ENCODE data around the gene PTPN2. TPM values are rescaled to one million over a fixed set of nuclear protein-coding genes. Genes with fewer than 3 reads are reported as not detected.

The PTPN2 gene
- total and polyA plus RNA-seq, 2 experiments from 2014 or later = 24.7 to 25.4 TPM

GRCh38 chr18:12796448-12796847, 87.6 kb downstream of the PTPN2 start:
- peaks cover 14% of the 10 kb centered on the region for H3K36me3 ChIP-seq
- no peak for DNase-seq (ENCODE audit: low read depth in 1 of 2, low spot score in 1 of 2)
- no peak overlapping the region for H3K4me3 ChIP-seq
- no peaks in the 10 kb centered on the region for H3K4me1 ChIP-seq (ENCODE audit: low read depth)
- H3K27me3 ChIP-seq = no peaks in the 10 kb centered on the region
- H3K9me3 ChIP-seq (ENCODE audit: low read depth) = no peaks in the 10 kb centered on the region
- H3K27ac ChIP-seq = no peak overlapping the region
- no peak for TF ChIP-seq CTCF (IDR thresholded peaks at IDR 0.05; ENCODE audit: low read depth, low read length)

GRCh38 chr18:12791610-12792009, 92.4 kb downstream of the PTPN2 start:
- H3K27me3 ChIP-seq = no peaks in the 10 kb centered on the region

GRCh38 chr18:12786669-12787068, 97.4 kb downstream of the PTPN2 start:
- no peaks in the 10 kb centered on the region for H3K4me1 ChIP-seq (ENCODE audit: low read depth)
- no peak for TF ChIP-seq CTCF (IDR thresholded peaks at IDR 0.05; ENCODE audit: low read depth, low read length)
- no peaks in the 10 kb centered on the region for H3K27me3 ChIP-seq
- H3K36me3 ChIP-seq = no peaks in the 10 kb centered on the region
- H3K9me3 ChIP-seq (ENCODE audit: low read depth) = no peaks in the 10 kb centered on the region
- no peak for DNase-seq (ENCODE audit: low read depth in 1 of 2, low spot score in 1 of 2)
- no peak overlapping the region for H3K27ac ChIP-seq
- H3K4me3 ChIP-seq = no peak overlapping the region

More at GRCh38 chr18:12791610-12792009, 92.4 kb downstream of the PTPN2 start:
- Histone ChIP-seq H3K4me1 (ENCODE audit: low read depth) (no peaks in the 10 kb centered on the region), H3K4me3 (no peak overlapping the region), H3K27ac (no peak overlapping the region), H3K9me3 (ENCODE audit: low read depth) (no peaks in the 10 kb centered on the region), H3K36me3 (peaks cover 9% of the 10 kb centered on the region)
- no peak for TF ChIP-seq CTCF (IDR thresholded peaks at IDR 0.05; ENCODE audit: low read depth, low read length)
- DNase-seq (ENCODE audit: low read depth in 1 of 2, low spot score in 1 of 2) = no peak

- no peak for DNase-seq (ENCODE audit: low read depth in 1 of 2, low spot score in 1 of 2)
- TF ChIP-seq CTCF (IDR thresholded peaks at IDR 0.05; ENCODE audit: low read depth, low read length) = no peak
- H3K4me1 ChIP-seq (ENCODE audit: low read depth) = no peaks in the 10 kb centered on the region
- H3K9me3 ChIP-seq (ENCODE audit: low read depth) = no peaks in the 10 kb centered on the region
- no peak overlapping the region for H3K27ac ChIP-seq
- H3K4me3 ChIP-seq = no peak overlapping the region
- H3K36me3 ChIP-seq = no peaks in the 10 kb centered on the region
- no peaks in the 10 kb centered on the region for H3K27me3 ChIP-seq
Measured at GRCh38 chr18:12783524-12783923, 100.5 kb downstream of the PTPN2 start.

GRCh38 chr18:12782521-12782920, 101.5 kb downstream of the PTPN2 start:
- no peak overlapping the region for H3K4me3 ChIP-seq
- H3K27ac ChIP-seq = no peak overlapping the region
- DNase-seq (ENCODE audit: low read depth in 1 of 2, low spot score in 1 of 2) = no peak
- no peaks in the 10 kb centered on the region for H3K4me1 ChIP-seq (ENCODE audit: low read depth)
- TF ChIP-seq CTCF (IDR thresholded peaks at IDR 0.05; ENCODE audit: low read depth, low read length) = no peak
- no peaks in the 10 kb centered on the region for H3K27me3 ChIP-seq
- no peaks in the 10 kb centered on the region for H3K9me3 ChIP-seq (ENCODE audit: low read depth)
- no peaks in the 10 kb centered on the region for H3K36me3 ChIP-seq

GRCh38 chr18:12779456-12779855, 104.6 kb downstream of the PTPN2 start:
- no peak for DNase-seq (ENCODE audit: low read depth in 1 of 2, low spot score in 1 of 2)
- Histone ChIP-seq H3K4me3 (no peak overlapping the region), H3K27me3 (no peaks in the 10 kb centered on the region), H3K27ac (no peak overlapping the region), H3K9me3 (ENCODE audit: low read depth) (no peaks in the 10 kb centered on the region), H3K4me1 (ENCODE audit: low read depth) (no peaks in the 10 kb centered on the region), H3K36me3 (no peaks in the 10 kb centered on the region)
- TF ChIP-seq CTCF (IDR thresholded peaks at IDR 0.05; ENCODE audit: low read depth, low read length) = no peak

Data from cardiac muscle cell (in vitro differentiated cells and primary cell).